Measurements from ENCODE around the gene SIGLEC12.

SIGLEC12 gene

DNA sequence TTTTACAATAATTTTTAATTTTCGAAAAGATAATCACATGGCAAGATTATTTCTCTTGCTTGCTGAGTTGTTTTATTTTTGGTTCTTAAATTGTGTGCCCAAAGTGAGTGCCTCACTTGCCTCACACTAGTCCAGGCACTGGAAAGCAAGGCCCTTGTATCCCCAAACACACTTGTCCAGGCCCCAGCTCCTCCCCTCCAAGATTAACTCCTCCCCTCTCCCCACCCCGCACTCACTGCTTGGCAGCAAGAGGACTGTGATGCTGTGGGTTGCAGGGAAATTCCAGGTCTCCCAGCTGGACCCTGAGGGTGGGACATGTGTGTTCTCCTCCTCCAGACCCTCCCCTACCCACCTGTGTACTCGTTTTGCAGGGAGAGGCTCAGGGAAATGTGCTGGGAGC, 3.9 kb downstream of the SIGLEC12 start:
- no peak for DNase-seq (ENCODE audit: insufficient read length)
- TF ChIP-seq POLR2A (IDR thresholded peaks at IDR 0.05; ENCODE audit: low read depth, low read length) (no peak), POLR2AphosphoS5 (IDR thresholded peaks at IDR 0.05; ENCODE audit: low read depth, low read length) (no peak), TAF1 (IDR thresholded peaks at IDR 0.05; ENCODE audit: borderline replicate concordance, low read depth, low read length) (no peak)
- no peak for FAIRE-seq

DNA sequence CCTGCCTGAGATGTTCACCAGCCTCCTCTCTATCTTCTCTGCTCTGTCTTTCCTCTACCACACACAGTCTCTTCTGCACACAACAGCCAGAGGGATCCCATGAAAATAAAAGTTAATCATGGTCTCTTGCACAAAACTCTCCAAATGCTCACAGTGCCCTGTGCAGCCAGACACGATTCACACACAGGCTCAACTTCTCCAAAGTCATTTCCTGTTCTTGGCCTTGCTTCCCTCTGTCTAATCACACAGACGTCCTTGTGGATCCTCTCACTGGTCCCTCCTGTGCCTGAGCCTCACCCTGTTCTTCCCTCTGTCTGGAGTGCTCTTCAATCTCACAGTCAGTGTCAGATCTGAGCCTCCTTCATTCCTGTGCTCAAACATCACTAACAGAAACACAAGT, 7.8 kb downstream of the SIGLEC12 start:
- FAIRE-seq (no peak), DNase-seq (ENCODE audit: insufficient read length) (no peak)
- no peak for TF ChIP-seq TAF1 (IDR thresholded peaks at IDR 0.05; ENCODE audit: borderline replicate concordance, low read depth, low read length)
- no peak for TF ChIP-seq POLR2A (IDR thresholded peaks at IDR 0.05; ENCODE audit: low read depth, low read length)
- no peak for TF ChIP-seq POLR2AphosphoS5 (IDR thresholded peaks at IDR 0.05; ENCODE audit: low read depth, low read length)

DNA sequence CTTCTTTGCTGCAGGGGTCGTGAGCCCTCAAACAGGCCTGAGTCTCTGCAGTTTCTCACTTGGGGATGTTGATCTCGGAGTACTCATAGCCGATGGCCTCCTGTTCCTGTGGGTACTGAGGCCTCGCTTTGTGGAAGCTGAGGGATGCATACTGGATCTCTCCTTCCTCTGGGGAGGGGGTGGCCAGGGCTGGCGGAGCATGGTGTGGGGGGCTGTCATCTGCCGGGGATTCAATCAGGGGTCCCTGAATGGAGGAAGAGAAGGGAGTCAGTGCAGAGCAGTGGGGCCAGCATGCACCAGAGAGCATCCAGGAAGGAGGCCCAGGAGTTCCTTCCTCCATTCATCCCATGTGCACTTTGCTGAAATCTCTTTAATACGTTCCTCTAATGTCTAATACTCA, 10.0 kb downstream of the SIGLEC12 start:
- no peak for DNase-seq (ENCODE audit: insufficient read length)
- TF ChIP-seq TAF1 (IDR thresholded peaks at IDR 0.05; ENCODE audit: borderline replicate concordance, low read depth, low read length) (no peak), POLR2A (IDR thresholded peaks at IDR 0.05; ENCODE audit: low read depth, low read length) (no peak), POLR2AphosphoS5 (IDR thresholded peaks at IDR 0.05; ENCODE audit: low read depth, low read length) (no peak)
- FAIRE-seq = no peak

GRCh38 chr19:51490676-51491075, 10.9 kb downstream of the SIGLEC12 start:
- TF ChIP-seq POLR2A (IDR thresholded peaks at IDR 0.05; ENCODE audit: low read depth, low read length) = no peak
- TF ChIP-seq TAF1 (IDR thresholded peaks at IDR 0.05; ENCODE audit: borderline replicate concordance, low read depth, low read length) = no peak
- TF ChIP-seq POLR2AphosphoS5 (IDR thresholded peaks at IDR 0.05; ENCODE audit: low read depth, low read length) = no peak
- DNase-seq (ENCODE audit: insufficient read length) = no peak
- no peak for FAIRE-seq

- DNase-seq (ENCODE audit: insufficient read length) = no peak
- TF ChIP-seq TAF1 (IDR thresholded peaks at IDR 0.05; ENCODE audit: borderline replicate concordance, low read depth, low read length) (no peak), POLR2A (IDR thresholded peaks at IDR 0.05; ENCODE audit: low read depth, low read length) (no peak), POLR2AphosphoS5 (IDR thresholded peaks at IDR 0.05; ENCODE audit: low read depth, low read length) (no peak)
- no peak for FAIRE-seq
Observed at GRCh38 chr19:51489113-51489512, 12.5 kb downstream of the SIGLEC12 start.

- FAIRE-seq = no peak
- no peak for TF ChIP-seq POLR2A (IDR thresholded peaks at IDR 0.05; ENCODE audit: low read depth, low read length)
- no peak for TF ChIP-seq POLR2AphosphoS5 (IDR thresholded peaks at IDR 0.05; ENCODE audit: low read depth, low read length)
- no peak for TF ChIP-seq TAF1 (IDR thresholded peaks at IDR 0.05; ENCODE audit: borderline replicate concordance, low read depth, low read length)
- DNase-seq (ENCODE audit: insufficient read length) = no peak
Observed at GRCh38 chr19:51488491-51488890, 13.1 kb downstream of the SIGLEC12 start.

DNA sequence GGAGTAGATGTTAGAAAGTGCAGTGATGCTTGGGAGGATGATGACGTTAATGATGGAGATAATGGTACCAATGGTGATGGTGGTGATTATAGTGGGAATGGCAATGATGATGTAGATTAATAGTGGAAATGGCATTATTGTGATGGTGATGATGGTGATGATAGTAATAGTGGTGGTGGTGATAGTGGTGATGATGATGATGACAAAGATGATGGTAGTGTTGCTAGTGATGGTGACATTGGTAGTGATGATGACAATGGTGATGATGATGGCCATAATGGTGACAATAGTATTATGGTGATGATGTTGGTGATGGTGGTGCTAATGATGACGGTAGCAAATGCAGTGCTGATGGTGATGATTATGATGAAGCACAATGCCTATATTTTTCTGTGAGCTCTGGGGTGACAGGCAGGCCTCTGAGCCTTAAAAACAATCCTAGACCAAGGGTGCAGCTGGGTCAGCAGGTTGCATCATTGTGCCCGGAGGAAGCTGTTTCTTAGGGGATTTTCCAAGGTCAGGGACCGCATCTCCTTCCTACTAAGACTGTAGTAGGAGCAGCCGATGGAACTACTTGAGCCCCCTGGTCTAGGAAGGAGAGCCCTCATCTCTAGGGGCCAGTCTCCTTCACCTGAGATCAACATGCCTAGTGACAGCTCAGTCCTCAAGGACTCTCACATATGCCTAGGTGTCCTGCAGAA, 15.5 kb downstream of the SIGLEC12 start:
- FAIRE-seq = no peak
- TF ChIP-seq POLR2AphosphoS5 (IDR thresholded peaks at IDR 0.05; ENCODE audit: low read depth, low read length) (no peak), TAF1 (IDR thresholded peaks at IDR 0.05; ENCODE audit: borderline replicate concordance, low read depth, low read length) (no peak), POLR2A (IDR thresholded peaks at IDR 0.05; ENCODE audit: low read depth, low read length) (no peak)

GRCh38 chr19:51480590-51480989, 21.0 kb downstream of the SIGLEC12 start:
- TF ChIP-seq POLR2AphosphoS5 (IDR thresholded peaks at IDR 0.05; ENCODE audit: low read depth, low read length) (no peak), POLR2A (IDR thresholded peaks at IDR 0.05; ENCODE audit: low read depth, low read length) (no peak), TAF1 (IDR thresholded peaks at IDR 0.05; ENCODE audit: borderline replicate concordance, low read depth, low read length) (no peak)
- FAIRE-seq (no peak), DNase-seq (ENCODE audit: insufficient read length) (no peak)

More for the DNA sequence above, 15.5 kb downstream of the SIGLEC12 start:
- no peak for DNase-seq (ENCODE audit: insufficient read length)

DNA sequence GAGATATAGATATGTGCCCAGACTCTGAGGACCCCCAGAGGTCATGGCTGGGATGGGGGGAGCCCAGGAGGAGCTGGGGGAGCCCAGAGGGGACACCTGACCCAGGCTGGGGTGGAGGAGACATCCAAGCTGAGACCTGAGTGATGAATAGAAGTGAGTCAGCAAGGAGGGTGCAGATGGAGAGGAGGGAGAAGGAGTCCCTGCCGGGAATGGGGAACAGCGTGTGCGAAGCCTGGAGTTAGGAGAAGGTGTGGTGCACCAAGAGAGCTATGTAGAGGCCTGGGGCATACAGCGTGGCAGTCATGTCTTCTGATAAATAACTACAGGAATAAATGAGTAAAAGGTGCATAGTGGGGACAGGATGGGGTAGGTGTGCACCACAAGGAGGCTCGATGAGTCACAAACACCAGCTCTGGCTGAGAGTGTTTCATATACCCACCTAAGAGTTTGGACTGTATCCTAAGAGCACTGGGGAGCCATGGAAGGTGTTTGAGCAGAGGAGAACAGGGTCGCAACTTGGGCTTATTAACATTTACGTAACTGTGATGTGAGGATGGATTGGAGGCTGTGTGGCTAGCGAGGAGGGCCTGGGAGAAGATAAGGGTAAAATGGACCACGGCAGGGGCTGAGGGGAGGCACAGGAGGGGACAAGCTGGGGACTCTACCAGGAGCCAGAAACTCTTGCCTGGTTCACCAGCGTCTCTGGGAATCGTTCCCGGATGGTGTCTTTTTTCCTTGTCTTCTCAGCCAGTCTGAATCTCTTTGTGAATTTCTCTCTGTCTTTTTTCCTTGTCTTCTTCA, 21.9 kb downstream of the SIGLEC12 start:
- no peak for FAIRE-seq
- no peak for DNase-seq (ENCODE audit: insufficient read length)
- TF ChIP-seq POLR2A (IDR thresholded peaks at IDR 0.05; ENCODE audit: low read depth, low read length) = no peak
- no peak for TF ChIP-seq POLR2AphosphoS5 (IDR thresholded peaks at IDR 0.05; ENCODE audit: low read depth, low read length)
- no peak for TF ChIP-seq TAF1 (IDR thresholded peaks at IDR 0.05; ENCODE audit: borderline replicate concordance, low read depth, low read length)

DNA sequence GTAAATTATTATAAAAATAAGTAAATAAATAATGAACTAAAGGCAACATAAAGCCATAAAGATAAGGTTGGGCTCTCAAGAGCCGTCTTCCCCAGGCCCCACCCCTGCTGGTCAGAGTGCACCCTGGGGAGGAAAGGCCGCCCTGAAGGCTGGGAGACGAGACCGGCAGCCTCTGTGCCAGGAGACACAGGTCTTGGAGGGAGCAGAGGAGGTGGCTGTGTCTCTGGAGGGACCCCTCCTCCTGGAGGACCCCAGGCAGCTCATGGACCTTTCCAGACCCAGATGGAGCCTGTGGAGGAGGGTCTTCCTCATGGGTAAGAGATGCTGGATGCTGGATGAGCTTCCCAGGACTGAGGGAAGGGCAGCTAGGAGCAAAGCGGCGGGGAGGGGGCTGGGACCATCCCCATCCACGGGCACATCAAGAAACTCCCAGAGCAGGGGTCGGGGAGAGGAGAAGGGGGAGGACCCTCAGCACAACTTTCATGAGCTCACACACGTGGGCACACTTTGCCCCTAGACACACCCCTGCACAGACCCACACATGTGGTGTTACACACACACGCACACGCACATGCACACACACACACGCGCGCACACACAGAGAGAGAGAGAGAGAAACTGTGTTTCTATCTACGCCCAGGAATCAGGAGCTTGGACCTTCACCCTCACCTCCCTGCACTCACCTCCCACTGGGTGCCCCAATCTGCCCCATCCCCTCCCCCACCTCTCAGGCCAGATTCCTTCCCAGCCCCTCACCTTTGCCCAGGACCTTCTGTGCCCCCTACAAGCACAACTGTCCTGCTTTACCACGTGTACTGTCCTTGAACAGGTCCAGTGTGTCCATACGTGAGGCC, 23.0 kb downstream of the SIGLEC12 start, which contains the start of gene CEACAM18:
TSS of gene CEACAM18 (plus strand) at position 159 of the 854 bp plus-strand sequence.
- TF ChIP-seq POLR2AphosphoS5 (IDR thresholded peaks at IDR 0.05; ENCODE audit: low read depth, low read length) = no peak
- no peak for TF ChIP-seq TAF1 (IDR thresholded peaks at IDR 0.05; ENCODE audit: borderline replicate concordance, low read depth, low read length)
- no peak for TF ChIP-seq POLR2A (IDR thresholded peaks at IDR 0.05; ENCODE audit: low read depth, low read length)
- no peak for FAIRE-seq
- DNase-seq (ENCODE audit: insufficient read length) = no peak

DNA sequence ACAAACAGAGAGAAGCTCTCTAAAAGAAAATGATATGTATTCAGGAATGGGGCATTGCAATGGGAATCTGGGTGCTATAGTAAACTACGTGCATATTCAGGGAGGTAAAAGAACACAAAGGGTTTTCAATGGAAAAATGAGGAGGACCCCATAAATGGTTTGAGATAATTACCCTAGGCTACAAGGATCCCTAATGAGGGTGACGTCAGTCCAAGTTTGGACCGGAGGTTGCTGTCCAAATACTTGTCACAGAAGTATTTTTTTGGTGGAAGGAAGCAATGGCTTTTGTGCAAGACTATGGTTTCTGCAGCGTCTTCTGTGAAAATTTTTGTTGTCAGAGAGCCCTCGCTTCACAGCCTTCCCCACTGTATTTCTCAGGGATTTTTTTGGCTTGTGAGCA, 24.3 kb downstream of the SIGLEC12 start:
- FAIRE-seq (no peak), DNase-seq (ENCODE audit: insufficient read length) (no peak)
- no peak for TF ChIP-seq TAF1 (IDR thresholded peaks at IDR 0.05; ENCODE audit: borderline replicate concordance, low read depth, low read length)
- TF ChIP-seq POLR2AphosphoS5 (IDR thresholded peaks at IDR 0.05; ENCODE audit: low read depth, low read length) = no peak
- no peak for TF ChIP-seq POLR2A (IDR thresholded peaks at IDR 0.05; ENCODE audit: low read depth, low read length)
